Activated CD4-positive, alpha-beta memory T cell treated with anti-CD3 and anti-CD28 coated beads for 36 hours (primary cell): Measurements from ENCODE around the gene SELENOW. TPM values are rescaled to one million over a fixed set of nuclear protein-coding genes. Genes with fewer than 3 reads are reported as not detected.

ENCODE experiments used
- total RNA-seq, 2 experiments: library from RNA; stranded (reverse); gene quantifications; one replicate each; pipeline ENCODE4 v1.2.3, GENCODE V29; 2021

SELENOW gene
- total RNA-seq, 2 experiments from 2014 or later: 162 to 174 TPM

Other genes starting within 250 kb of the SELENOW start
- under 1 TPM; 0.07 to 0.31 TPM for gene ZNF541, start 205.6 kb upstream of the SELENOW start, total RNA-seq
- gene BICRA, start 169.6 kb upstream of the SELENOW start, total RNA-seq: 10 to 100 TPM; 11.9 to 14.0 TPM
- 1 to 10 TPM in 1 of 2 experiments, under 1 TPM in 1; 0.81 to 1.6 TPM for gene EHD2, start 65.3 kb upstream of the SELENOW start, total RNA-seq
- gene NOP53, start 33.2 kb upstream of the SELENOW start, total RNA-seq: 100 to 1,000 TPM; 259 to 268 TPM
- not detected for gene TPRX1, start 25.8 kb downstream of the SELENOW start, total RNA-seq
- gene CRX, start 43.2 kb downstream of the SELENOW start, total RNA-seq: not detected
- gene TPRX2, start 80.5 kb downstream of the SELENOW start, total RNA-seq: not detected
- not detected for gene SULT2A1, start 107.6 kb downstream of the SELENOW start, total RNA-seq
- not detected for gene BSPH1, start 213.5 kb downstream of the SELENOW start, total RNA-seq
- not detected for gene ELSPBP1, start 215.9 kb downstream of the SELENOW start, total RNA-seq